Measurements from ENCODE around the gene NBEAL2. TPM values are rescaled to one million over a fixed set of nuclear protein-coding genes. Genes with fewer than 3 reads are reported as not detected.
"Not testable (repeated sequence)": the region's sequence is repeated elsewhere in the genome, so short reads cannot be mapped to it uniquely, and the experiment has no call there.

Gene NBEAL2
- total RNA-seq, 1 donor from 2014 or later = 14.8 TPM

- no peak overlapping the region for H3K4me2 ChIP-seq (ENCODE audit: low read length)
- H3K9me3 Mint-ChIP-seq (ENCODE audit: unreplicated experiment) = no peaks in the 10 kb centered on the region
- H3K4me3 Mint-ChIP-seq (ENCODE audit: unreplicated experiment) = no peak overlapping the region
- FAIRE-seq = no peak
- no peaks in the 10 kb centered on the region for H3K9me3 ChIP-seq (ENCODE audit: insufficient read depth, low read depth, low read length)
- H2AFZ ChIP-seq (ENCODE audit: low read depth, low read length) = no peak overlapping the region
- H3K27ac Mint-ChIP-seq (ENCODE audit: unreplicated experiment) = no peak overlapping the region
- no peak overlapping the region for H3K27ac ChIP-seq (ENCODE audit: low read depth, low read length)
- peaks cover 29% of the 10 kb centered on the region for H3K4me1 ChIP-seq (ENCODE audit: insufficient read depth, low read length)
- no peak for DNase-seq (ENCODE audit: low read depth)
- peaks cover 20% of the 10 kb centered on the region for H3K36me3 Mint-ChIP-seq (ENCODE audit: low read depth, unreplicated experiment)
- peaks cover 49% of the 10 kb centered on the region for H3K79me2 ChIP-seq (ENCODE audit: insufficient read depth, low read length)
- H4K20me1 ChIP-seq (ENCODE audit: insufficient read depth, low read length) = peaks cover 52% of the 10 kb centered on the region
- no peak overlapping the region for H3K4me3 ChIP-seq (ENCODE audit: insufficient read depth, low read depth, low read length)
- no peaks in the 10 kb centered on the region for H3K27me3 ChIP-seq (ENCODE audit: insufficient read depth, low read length)
- peaks cover 19% of the 10 kb centered on the region for H3K36me3 ChIP-seq (ENCODE audit: insufficient read depth, low read length)
- no peak overlapping the region for H3K9ac ChIP-seq (ENCODE audit: low read length)
- no peak for TF ChIP-seq CTCF (IDR thresholded peaks at IDR 0.05; ENCODE audit: insufficient read depth, low read depth, low read length)
- no peak for TF ChIP-seq EZH2 (IDR thresholded peaks at IDR 0.05; ENCODE audit: insufficient read depth, low read length)
- no peaks in the 10 kb centered on the region for H3K27me3 Mint-ChIP-seq (ENCODE audit: low read depth, unreplicated experiment)
- H3K4me1 Mint-ChIP-seq (ENCODE audit: low read depth, unreplicated experiment) = peaks cover 37% of the 10 kb centered on the region
These were observed 40.8 kb downstream of the NBEAL2 start for GRCh38 chr3:47020311-47020710.

- H3K4me2 ChIP-seq (ENCODE audit: low read length) = no peak overlapping the region
- no peak overlapping the region for H3K27ac ChIP-seq (ENCODE audit: low read depth, low read length)
- DNase-seq (ENCODE audit: low read depth) (no peak), FAIRE-seq (no peak)
- no peaks in the 10 kb centered on the region for H3K27me3 Mint-ChIP-seq (ENCODE audit: low read depth, unreplicated experiment)
- peaks cover 60% of the 10 kb centered on the region for H3K79me2 ChIP-seq (ENCODE audit: insufficient read depth, low read length)
- peaks cover 11% of the 10 kb centered on the region for H3K4me1 ChIP-seq (ENCODE audit: insufficient read depth, low read length)
- no peak overlapping the region for H3K27ac Mint-ChIP-seq (ENCODE audit: unreplicated experiment)
- no peak overlapping the region for H3K9ac ChIP-seq (ENCODE audit: low read length)
- H3K27me3 ChIP-seq (ENCODE audit: insufficient read depth, low read length) = no peaks in the 10 kb centered on the region
- H3K9me3 Mint-ChIP-seq (ENCODE audit: unreplicated experiment) = no peaks in the 10 kb centered on the region
- peaks cover 51% of the 10 kb centered on the region for H4K20me1 ChIP-seq (ENCODE audit: insufficient read depth, low read length)
- no peak overlapping the region for H2AFZ ChIP-seq (ENCODE audit: low read depth, low read length)
- peaks cover 17% of the 10 kb centered on the region for H3K4me1 Mint-ChIP-seq (ENCODE audit: low read depth, unreplicated experiment)
- no peaks in the 10 kb centered on the region for H3K9me3 ChIP-seq (ENCODE audit: insufficient read depth, low read depth, low read length)
- H3K36me3 ChIP-seq (ENCODE audit: insufficient read depth, low read length) = peaks cover 15% of the 10 kb centered on the region
- no peak for TF ChIP-seq EZH2 (IDR thresholded peaks at IDR 0.05; ENCODE audit: insufficient read depth, low read length)
- no peak for TF ChIP-seq CTCF (IDR thresholded peaks at IDR 0.05; ENCODE audit: insufficient read depth, low read depth, low read length)
- H3K36me3 Mint-ChIP-seq (ENCODE audit: low read depth, unreplicated experiment) = peaks cover 18% of the 10 kb centered on the region
- H3K4me3 Mint-ChIP-seq (ENCODE audit: unreplicated experiment) = no peak overlapping the region
- H3K4me3 ChIP-seq (ENCODE audit: insufficient read depth, low read depth, low read length) = no peak overlapping the region
These were observed 43.2 kb downstream of the NBEAL2 start for GRCh38 chr3:47022641-47023071.

- Histone ChIP-seq H3K4me1 (ENCODE audit: insufficient read depth, low read length) (no peaks in the 10 kb centered on the region), H3K4me2 (ENCODE audit: low read length) (no peak overlapping the region), H3K36me3 (ENCODE audit: insufficient read depth, low read length) (peaks cover 11% of the 10 kb centered on the region), H3K9me3 (ENCODE audit: insufficient read depth, low read depth, low read length) (no peaks in the 10 kb centered on the region), H3K27ac (ENCODE audit: low read depth, low read length) (no peak overlapping the region), H4K20me1 (ENCODE audit: insufficient read depth, low read length) (peaks cover 46% of the 10 kb centered on the region), H3K4me3 (ENCODE audit: insufficient read depth, low read depth, low read length) (no peak overlapping the region), H2AFZ (ENCODE audit: low read depth, low read length) (no peak overlapping the region), H3K79me2 (ENCODE audit: insufficient read depth, low read length) (peaks cover 64% of the 10 kb centered on the region), H3K9ac (ENCODE audit: low read length) (no peak overlapping the region), H3K27me3 (ENCODE audit: insufficient read depth, low read length) (no peaks in the 10 kb centered on the region)
- peak; percentile 35 for DNase-seq (ENCODE audit: low read depth)
- peaks cover 11% of the 10 kb centered on the region for H3K36me3 Mint-ChIP-seq (ENCODE audit: low read depth, unreplicated experiment)
- FAIRE-seq = no peak
- H3K4me3 Mint-ChIP-seq (ENCODE audit: unreplicated experiment) = peak overlapping the region; percentile 14
- TF ChIP-seq CTCF (IDR thresholded peaks at IDR 0.05; ENCODE audit: insufficient read depth, low read depth, low read length) (no peak), EZH2 (IDR thresholded peaks at IDR 0.05; ENCODE audit: insufficient read depth, low read length) (no peak)
- H3K9me3 Mint-ChIP-seq (ENCODE audit: unreplicated experiment) = no peaks in the 10 kb centered on the region
- peaks cover 17% of the 10 kb centered on the region for H3K4me1 Mint-ChIP-seq (ENCODE audit: low read depth, unreplicated experiment)
- H3K27me3 Mint-ChIP-seq (ENCODE audit: low read depth, unreplicated experiment) = no peaks in the 10 kb centered on the region
- H3K27ac Mint-ChIP-seq (ENCODE audit: unreplicated experiment) = no peak overlapping the region
These were observed 45.5 kb downstream of the NBEAL2 start for GRCh38 chr3:47024932-47025331.

GRCh38 chr3:47026432-47026831 lies 47.0 kb downstream of the NBEAL2 start:
- not testable (repeated sequence) for H3K27ac ChIP-seq (ENCODE audit: low read depth, low read length); H2AFZ ChIP-seq (ENCODE audit: low read depth, low read length); H3K27ac Mint-ChIP-seq (ENCODE audit: unreplicated experiment); H3K4me3 Mint-ChIP-seq (ENCODE audit: unreplicated experiment); H3K36me3 Mint-ChIP-seq (ENCODE audit: low read depth, unreplicated experiment); H3K4me3 ChIP-seq (ENCODE audit: insufficient read depth, low read depth, low read length); H3K9me3 ChIP-seq (ENCODE audit: insufficient read depth, low read depth, low read length); H3K9ac ChIP-seq (ENCODE audit: low read length); H3K27me3 Mint-ChIP-seq (ENCODE audit: low read depth, unreplicated experiment); H3K27me3 ChIP-seq (ENCODE audit: insufficient read depth, low read length); H3K9me3 Mint-ChIP-seq (ENCODE audit: unreplicated experiment); DNase-seq (ENCODE audit: low read depth); H3K36me3 ChIP-seq (ENCODE audit: insufficient read depth, low read length); H3K4me2 ChIP-seq (ENCODE audit: low read length); H3K4me1 ChIP-seq (ENCODE audit: insufficient read depth, low read length); FAIRE-seq
- peaks cover 22% of the 10 kb centered on the region for H3K4me1 Mint-ChIP-seq (ENCODE audit: low read depth, unreplicated experiment)
- peaks cover 49% of the 10 kb centered on the region for H3K79me2 ChIP-seq (ENCODE audit: insufficient read depth, low read length)
- peaks cover 43% of the 10 kb centered on the region for H4K20me1 ChIP-seq (ENCODE audit: insufficient read depth, low read length)

All from astrocyte (in vitro differentiated cells and primary cell).